ENCODE results near the gene ASCL3.
"Not testable (repeated sequence)": the region's sequence is repeated elsewhere in the genome, so short reads cannot be mapped to it uniquely, and the experiment has no call there.

Gene ASCL3

GRCh38 chr11:8942518-8943066, at the start of gene ASCL3:
Gene ASCL3 (minus strand): TSS chr11:8943016. CDS start chr11:8938161, 4,855 bp downstream.
- DNase-seq: no peak

GRCh38 chr11:8989453-8989852, 46.6 kb upstream of the ASCL3 start:
- no peak for DNase-seq

GRCh38 chr11:8988329-8989234, 45.8 kb upstream of the ASCL3 start:
- no peak for DNase-seq

GRCh38 chr11:8987446-8987845, 44.6 kb upstream of the ASCL3 start:
- DNase-seq: no peak

GRCh38 chr11:8986772-8987171, 44.0 kb upstream of the ASCL3 start:
- DNase-seq: not testable (repeated sequence)

GRCh38 chr11:8985462-8985861, 42.6 kb upstream of the ASCL3 start:
- no peak for DNase-seq

- DNase-seq: no peak
Observed at GRCh38 chr11:8983552-8983951, 40.7 kb upstream of the ASCL3 start.

GRCh38 chr11:8980485-8980884, 37.7 kb upstream of the ASCL3 start:
- DNase-seq: no peak

GRCh38 chr11:8979365-8979764, 36.5 kb upstream of the ASCL3 start:
- DNase-seq: not testable (repeated sequence)

GRCh38 chr11:8973121-8973520, 30.3 kb upstream of the ASCL3 start:
- no peak for DNase-seq

- DNase-seq: no peak
Observed at GRCh38 chr11:8971924-8972316, 29.1 kb upstream of the ASCL3 start.

GRCh38 chr11:8971196-8971923, 28.5 kb upstream of the ASCL3 start:
- peak; percentile 7 to 32 for DNase-seq

GRCh38 chr11:8967184-8967583, 24.4 kb upstream of the ASCL3 start:
- DNase-seq: no peak

GRCh38 chr11:8964324-8965320, 21.8 kb upstream of the ASCL3 start, which contains the start of gene TMEM9B:
Gene TMEM9B (minus strand): TSS chr11:8964442. CDS start chr11:8964313, 129 bp downstream.
- DNase-seq: peak; percentile 85 to 97

- peak; percentile 85 to 95 for DNase-seq
Observed at GRCh38 chr11:8963569-8964323, 20.9 kb upstream of the ASCL3 start.

GRCh38 chr11:8962841-8963240, 20.0 kb upstream of the ASCL3 start:
- DNase-seq: no peak

- no peak for DNase-seq
Observed at GRCh38 chr11:8961401-8961800, 18.6 kb upstream of the ASCL3 start.

- peak; percentile 61 to 77 for DNase-seq
Observed at GRCh38 chr11:8959546-8960166, 16.8 kb upstream of the ASCL3 start.

- DNase-seq: no peak
Observed at GRCh38 chr11:8956860-8957259, 14.0 kb upstream of the ASCL3 start.

- no peak for DNase-seq
Observed at GRCh38 chr11:8948886-8949285, 6.1 kb upstream of the ASCL3 start.

Data from NCI-H526 (cell line).